ENCODE measurements around the gene MRPL18. TPM values are rescaled to one million over a fixed set of nuclear protein-coding genes. Genes with fewer than 3 reads are reported as not detected.

MRPL18 gene
- total RNA-seq, 3 donors from 2014 or later: 52.8 to 72.9 (median 68.2) TPM

DNA sequence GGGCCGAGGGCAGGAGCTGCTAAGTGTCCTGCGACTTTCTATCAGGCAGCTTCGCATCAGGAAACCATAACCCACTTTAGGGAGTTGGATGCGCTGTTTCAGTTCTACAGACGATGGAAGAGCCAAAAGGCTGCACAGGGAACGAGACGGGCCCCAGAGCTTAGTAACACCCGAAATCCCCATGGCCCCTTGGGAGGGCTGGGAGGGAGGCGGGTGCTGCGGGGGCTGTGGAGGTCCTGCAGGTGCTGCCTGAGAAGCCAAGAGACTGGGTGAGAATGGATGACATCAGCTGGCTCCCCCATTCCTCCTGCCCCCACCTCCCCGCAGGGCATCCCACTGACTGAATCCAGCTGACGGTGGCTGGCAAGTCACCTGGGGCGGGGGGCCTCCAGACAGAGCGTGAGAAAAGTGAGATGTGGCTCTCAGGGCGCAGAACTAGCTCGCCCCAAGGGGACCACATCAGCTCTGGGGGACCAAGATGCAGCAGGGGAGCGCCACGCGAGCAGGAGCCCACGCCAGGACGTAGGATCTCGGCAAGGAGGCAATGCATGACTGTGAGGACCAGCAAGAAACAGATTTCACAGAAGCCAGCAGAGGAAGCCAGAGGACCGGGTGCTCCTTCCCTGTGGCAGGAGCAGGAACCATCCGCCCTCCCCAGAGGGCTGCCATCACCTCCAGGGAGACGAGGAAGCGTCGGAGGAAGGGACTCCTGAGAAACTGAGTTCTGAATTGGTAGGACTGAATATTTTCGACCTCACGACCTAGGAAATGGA lies 46.6 kb downstream of the MRPL18 start:
- H3K4me3 ChIP-seq: peak overlapping the region; percentile 10 to 45 (median 12)
- intact Hi-C loops (cut with DNase I; ENCODE audit: low total_unique reads): no loop called here
- H3K36me3 ChIP-seq: no peaks in the 10 kb centered on the region
- H3K9me3 ChIP-seq: no peaks in the 10 kb centered on the region
- DNase-seq (ENCODE audit: low spot score in 2 of 2): no peak
- no peaks in the 10 kb centered on the region for H3K4me1 ChIP-seq
- no peak for TF ChIP-seq POLR2A (IDR thresholded peaks at IDR 0.05)
- no peak for TF ChIP-seq POLR2AphosphoS5 (IDR thresholded peaks at IDR 0.05)
- TF ChIP-seq, protein P1, sequence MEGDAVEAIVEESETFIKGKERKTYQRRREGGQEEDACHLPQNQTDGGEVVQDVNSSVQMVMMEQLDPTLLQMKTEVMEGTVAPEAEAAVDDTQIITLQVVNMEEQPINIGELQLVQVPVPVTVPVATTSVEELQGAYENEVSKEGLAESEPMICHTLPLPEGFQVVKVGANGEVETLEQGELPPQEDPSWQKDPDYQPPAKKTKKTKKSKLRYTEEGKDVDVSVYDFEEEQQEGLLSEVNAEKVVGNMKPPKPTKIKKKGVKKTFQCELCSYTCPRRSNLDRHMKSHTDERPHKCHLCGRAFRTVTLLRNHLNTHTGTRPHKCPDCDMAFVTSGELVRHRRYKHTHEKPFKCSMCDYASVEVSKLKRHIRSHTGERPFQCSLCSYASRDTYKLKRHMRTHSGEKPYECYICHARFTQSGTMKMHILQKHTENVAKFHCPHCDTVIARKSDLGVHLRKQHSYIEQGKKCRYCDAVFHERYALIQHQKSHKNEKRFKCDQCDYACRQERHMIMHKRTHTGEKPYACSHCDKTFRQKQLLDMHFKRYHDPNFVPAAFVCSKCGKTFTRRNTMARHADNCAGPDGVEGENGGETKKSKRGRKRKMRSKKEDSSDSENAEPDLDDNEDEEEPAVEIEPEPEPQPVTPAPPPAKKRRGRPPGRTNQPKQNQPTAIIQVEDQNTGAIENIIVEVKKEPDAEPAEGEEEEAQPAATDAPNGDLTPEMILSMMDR (IDR thresholded peaks at IDR 0.05): no peak
- no peaks in the 10 kb centered on the region for H3K27me3 ChIP-seq
- H3K27ac ChIP-seq: peak overlapping the region in 1 of 2 donors; percentile 66

DNA sequence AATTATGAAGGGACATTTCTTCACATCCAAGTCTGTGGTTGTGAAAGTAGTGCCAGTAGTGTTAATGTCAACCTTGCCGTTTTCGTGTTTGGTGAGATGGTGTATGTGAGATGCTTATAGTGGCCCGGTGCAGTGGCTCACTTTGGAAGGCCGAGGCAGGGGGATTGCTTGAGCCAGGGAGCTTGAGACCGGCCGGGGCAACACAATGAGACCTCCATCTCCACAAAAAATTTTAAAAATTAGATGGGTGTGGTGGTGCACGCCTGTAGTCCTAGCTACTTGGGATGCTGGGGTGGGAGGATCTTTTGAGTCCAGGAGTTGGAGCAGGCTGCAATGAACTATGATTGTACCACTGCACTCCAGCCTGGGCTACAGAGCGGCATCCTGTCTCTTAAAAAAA lies 47.2 kb downstream of the MRPL18 start:
- no peak for DNase-seq (ENCODE audit: low spot score in 2 of 2)
- H3K4me1 ChIP-seq: no peaks in the 10 kb centered on the region
- no peaks in the 10 kb centered on the region for H3K27me3 ChIP-seq
- intact Hi-C loops (cut with DNase I; ENCODE audit: low total_unique reads): no loop called here
- TF ChIP-seq POLR2AphosphoS5 (IDR thresholded peaks at IDR 0.05) (no peak), POLR2A (IDR thresholded peaks at IDR 0.05) (no peak)
- TF ChIP-seq, protein P1 (IDR thresholded peaks at IDR 0.05): no peak
- no peaks in the 10 kb centered on the region for H3K9me3 ChIP-seq
- no peak overlapping the region for H3K27ac ChIP-seq
- H3K36me3 ChIP-seq: no peaks in the 10 kb centered on the region
- H3K4me3 ChIP-seq: no peak overlapping the region

DNA sequence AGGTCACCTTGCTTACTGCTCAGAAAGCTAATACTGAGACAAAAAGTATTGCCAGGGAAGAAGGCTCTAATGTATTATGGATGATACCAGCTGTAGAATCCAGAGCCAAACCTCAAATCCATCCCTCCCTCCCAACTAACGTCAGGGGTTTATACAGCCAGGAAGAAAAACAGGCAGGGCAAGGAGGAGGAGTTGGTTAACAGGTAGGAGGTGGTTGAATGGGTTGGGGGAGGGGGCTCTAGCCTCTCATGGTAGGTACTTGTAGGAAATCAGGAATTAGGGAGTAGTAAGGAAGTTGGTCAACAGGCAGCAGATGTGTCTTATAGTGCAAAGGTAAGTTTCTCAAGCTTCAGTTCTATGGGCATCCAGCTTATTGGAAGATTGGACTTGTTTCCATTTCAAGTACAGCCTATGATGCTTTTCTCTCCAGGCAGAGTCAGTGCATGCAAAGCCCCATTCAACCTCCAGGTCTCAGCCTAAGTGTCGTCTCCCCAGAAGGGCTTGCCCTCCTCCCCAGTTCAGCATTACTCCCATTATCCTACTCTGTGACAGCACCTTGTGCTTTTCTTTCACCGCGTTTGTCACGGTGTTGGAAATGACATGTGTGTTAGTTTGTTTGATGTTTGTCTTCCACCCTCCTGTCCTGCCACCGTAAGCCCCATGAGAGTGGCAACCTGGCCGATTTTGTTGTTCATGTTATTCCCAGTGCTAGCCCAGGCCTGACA lies 47.9 kb downstream of the MRPL18 start:
- Histone ChIP-seq H3K4me3 (no peak overlapping the region), H3K27me3 (no peaks in the 10 kb centered on the region), H3K4me1 (no peaks in the 10 kb centered on the region), H3K36me3 (no peaks in the 10 kb centered on the region), H3K27ac (no peak overlapping the region), H3K9me3 (no peaks in the 10 kb centered on the region)
- no peak for TF ChIP-seq POLR2AphosphoS5 (IDR thresholded peaks at IDR 0.05)
- no peak for TF ChIP-seq POLR2A (IDR thresholded peaks at IDR 0.05)
- TF ChIP-seq, protein P1 (IDR thresholded peaks at IDR 0.05): no peak
- no peak for DNase-seq (ENCODE audit: low spot score in 2 of 2)
- intact Hi-C loops (cut with DNase I; ENCODE audit: low total_unique reads): no loop called here

DNA sequence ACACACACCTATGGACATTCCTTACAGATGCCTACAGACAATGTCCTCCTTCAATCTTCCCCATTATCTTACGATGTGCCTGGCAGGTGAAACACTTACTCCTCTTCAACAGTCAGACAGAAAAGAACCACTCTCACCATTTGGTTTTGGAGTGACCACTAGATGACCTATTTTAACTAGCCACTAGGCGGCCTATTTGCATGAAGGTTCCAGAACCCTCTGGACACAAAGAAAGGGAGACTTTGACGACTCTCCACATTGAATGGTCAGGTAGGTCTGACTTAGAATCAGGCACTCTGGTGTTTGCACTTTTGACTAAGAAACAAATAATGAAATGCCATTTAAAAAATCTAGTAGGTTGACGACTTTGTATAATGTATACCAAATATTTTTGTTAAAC lies 51.8 kb downstream of the MRPL18 start:
- DNase-seq (ENCODE audit: low spot score in 2 of 2): no peak
- H3K36me3 ChIP-seq: no peaks in the 10 kb centered on the region
- no peak overlapping the region for H3K27ac ChIP-seq
- H3K4me3 ChIP-seq: no peak overlapping the region
- no peaks in the 10 kb centered on the region for H3K9me3 ChIP-seq
- H3K27me3 ChIP-seq: no peaks in the 10 kb centered on the region
- intact Hi-C loops (cut with DNase I; ENCODE audit: low total_unique reads): no loop called here
- TF ChIP-seq POLR2A (IDR thresholded peaks at IDR 0.05) (no peak), POLR2AphosphoS5 (IDR thresholded peaks at IDR 0.05) (no peak)
- TF ChIP-seq, protein P1 (IDR thresholded peaks at IDR 0.05): no peak
- no peaks in the 10 kb centered on the region for H3K4me1 ChIP-seq

All from breast epithelium (tissue), 4 donors.